NCI-H1048 (cell line): ENCODE results near the gene ZNF845.
A peak's percentile ranks its signal among the peaks of the same experiment; 100 is the strongest.
"Not testable (repeated sequence)": the region's sequence is repeated elsewhere in the genome, so short reads cannot be mapped to it uniquely, and the experiment has no call there.

Experiments used
- DNase-seq: peaks from one replicate; lab custom pipeline; 2025; lab: John Stamatoyannopoulos, UW

Gene ZNF845

GRCh38 chr19:53381376-53381775 lies 47.8 kb downstream of the ZNF845 start:
- DNase-seq: no peak

GRCh38 chr19:53388168-53388567 lies 54.6 kb downstream of the ZNF845 start:
- DNase-seq: no peak

- no peak for DNase-seq
These were observed 55.4 kb downstream of the ZNF845 start for GRCh38 chr19:53388904-53389303.

GRCh38 chr19:53389571-53389970 lies 56.0 kb downstream of the ZNF845 start:
- no peak for DNase-seq

- no peak for DNase-seq
These were observed 56.4 kb downstream of the ZNF845 start for GRCh38 chr19:53389978-53390377.

GRCh38 chr19:53394522-53394973 lies 61.0 kb downstream of the ZNF845 start:
- no peak for DNase-seq

- peak; percentile 72 for DNase-seq
These were observed 61.7 kb downstream of the ZNF845 start, which contains the start of gene ZNF765 for GRCh38 chr19:53394974-53395839. Gene ZNF765, plus strand, starts transcription at chr19:53395149. Its CDS starts 2,867 bp downstream, at chr19:53398016.

GRCh38 chr19:53395840-53396524 lies 62.4 kb downstream of the ZNF845 start:
- not testable (repeated sequence) for DNase-seq

- DNase-seq: no peak
These were observed 62.9 kb downstream of the ZNF845 start for GRCh38 chr19:53396525-53396868.

- not testable (repeated sequence) for DNase-seq
These were observed 64.4 kb downstream of the ZNF845 start for GRCh38 chr19:53397918-53398317.
